ENCODE data around the gene TLL1.

TLL1 gene

DNA sequence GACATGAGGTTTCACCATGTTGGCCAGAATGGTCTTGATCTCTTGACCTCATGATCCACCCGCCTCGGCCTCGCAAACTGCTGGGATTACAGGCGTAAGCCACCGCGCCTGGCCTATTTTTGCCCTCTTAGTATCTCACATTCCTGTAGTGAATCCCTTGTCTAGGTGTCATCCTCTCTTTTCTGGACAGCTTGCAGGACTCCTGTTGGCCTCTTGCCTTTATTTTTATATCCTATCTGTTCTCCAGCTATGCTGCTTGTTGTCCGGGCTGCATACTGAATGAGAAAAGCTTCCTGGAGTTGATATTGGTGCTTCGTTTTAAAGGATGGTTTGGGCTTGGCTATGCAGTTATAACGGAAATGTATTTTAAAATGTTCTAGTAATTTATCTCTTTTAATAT, 148.6 kb downstream of the TLL1 start:
- no peak overlapping the region for H3K4me3 ChIP-seq (ENCODE audit: low read depth, low read length)
- no peak for DNase-seq (ENCODE audit: low read depth)
- TF ChIP-seq, protein P1, sequence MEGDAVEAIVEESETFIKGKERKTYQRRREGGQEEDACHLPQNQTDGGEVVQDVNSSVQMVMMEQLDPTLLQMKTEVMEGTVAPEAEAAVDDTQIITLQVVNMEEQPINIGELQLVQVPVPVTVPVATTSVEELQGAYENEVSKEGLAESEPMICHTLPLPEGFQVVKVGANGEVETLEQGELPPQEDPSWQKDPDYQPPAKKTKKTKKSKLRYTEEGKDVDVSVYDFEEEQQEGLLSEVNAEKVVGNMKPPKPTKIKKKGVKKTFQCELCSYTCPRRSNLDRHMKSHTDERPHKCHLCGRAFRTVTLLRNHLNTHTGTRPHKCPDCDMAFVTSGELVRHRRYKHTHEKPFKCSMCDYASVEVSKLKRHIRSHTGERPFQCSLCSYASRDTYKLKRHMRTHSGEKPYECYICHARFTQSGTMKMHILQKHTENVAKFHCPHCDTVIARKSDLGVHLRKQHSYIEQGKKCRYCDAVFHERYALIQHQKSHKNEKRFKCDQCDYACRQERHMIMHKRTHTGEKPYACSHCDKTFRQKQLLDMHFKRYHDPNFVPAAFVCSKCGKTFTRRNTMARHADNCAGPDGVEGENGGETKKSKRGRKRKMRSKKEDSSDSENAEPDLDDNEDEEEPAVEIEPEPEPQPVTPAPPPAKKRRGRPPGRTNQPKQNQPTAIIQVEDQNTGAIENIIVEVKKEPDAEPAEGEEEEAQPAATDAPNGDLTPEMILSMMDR (conservative IDR thresholded peaks at IDR 0.05; ENCODE audit: low read depth, low read length): no peak

DNA sequence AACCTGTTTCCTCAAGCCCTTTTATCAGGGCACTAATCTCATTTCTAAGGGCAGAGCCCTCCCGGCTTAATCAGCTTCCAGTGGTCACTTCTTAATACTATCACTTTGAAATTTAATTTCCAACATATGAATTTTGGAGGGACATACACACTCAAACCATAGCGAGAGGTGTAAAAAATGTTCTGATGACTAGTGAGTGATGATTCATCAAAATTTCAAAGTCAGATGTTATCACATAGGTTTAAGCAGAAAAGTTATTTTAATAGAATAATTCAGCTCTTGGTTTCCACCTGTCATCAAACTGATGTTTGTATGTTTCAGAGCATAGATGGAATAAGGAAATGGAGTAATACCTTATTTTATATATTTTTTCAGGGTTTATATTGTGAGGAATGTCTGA, 161.9 kb downstream of the TLL1 start:
- no peak for DNase-seq (ENCODE audit: low read depth)
- TF ChIP-seq, protein P1 (conservative IDR thresholded peaks at IDR 0.05; ENCODE audit: low read depth, low read length): no peak
- no peak overlapping the region for H3K4me3 ChIP-seq (ENCODE audit: low read depth, low read length)

DNA sequence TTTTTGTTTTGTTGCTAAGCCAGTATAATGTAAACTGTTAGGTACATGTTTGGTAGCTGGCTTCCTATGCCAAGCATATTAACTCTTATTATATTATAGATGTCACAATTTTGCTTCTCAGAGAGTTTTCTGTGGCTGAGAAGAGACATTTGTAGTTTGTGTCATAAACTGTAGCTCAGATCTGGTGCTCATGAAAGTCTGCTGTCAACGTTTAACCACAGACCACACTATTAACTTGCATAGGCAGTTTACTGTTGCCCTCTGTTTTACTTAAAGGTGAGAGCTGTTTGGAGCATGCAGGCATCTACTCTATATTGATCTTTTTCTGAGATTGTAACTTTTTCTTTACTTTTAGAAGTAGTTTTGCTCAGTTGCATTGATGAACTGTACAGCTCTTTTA, 166.8 kb downstream of the TLL1 start:
- no peak for DNase-seq (ENCODE audit: low read depth)
- H3K4me3 ChIP-seq (ENCODE audit: low read depth, low read length): no peak overlapping the region
- TF ChIP-seq, protein P1 (conservative IDR thresholded peaks at IDR 0.05; ENCODE audit: low read depth, low read length): no peak

DNA sequence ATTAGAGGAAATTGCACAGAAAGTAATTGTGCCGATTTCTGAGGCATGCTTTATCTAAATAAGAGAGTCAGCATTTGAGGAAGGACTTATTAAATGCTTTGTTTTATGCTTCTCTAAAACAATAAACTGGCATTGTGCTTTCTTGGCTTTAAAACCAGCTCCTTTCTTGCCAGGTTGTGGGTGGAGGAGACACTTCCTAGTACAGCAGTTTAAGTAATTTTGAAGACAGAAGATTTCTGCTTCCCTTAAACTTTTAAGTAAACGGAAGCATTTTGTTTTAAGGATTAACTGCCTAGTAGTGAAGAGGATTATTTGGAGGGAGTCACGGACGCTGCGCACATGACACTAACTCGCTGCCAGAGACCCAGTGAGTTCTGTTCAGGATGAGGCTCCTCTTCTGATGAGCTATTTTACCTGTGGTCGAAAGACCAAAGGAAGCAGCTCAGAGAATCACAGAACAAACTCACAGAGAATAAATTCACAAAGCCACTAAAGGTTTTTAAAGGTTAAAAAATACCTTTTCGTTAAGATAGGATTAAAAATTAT, 169.5 kb downstream of the TLL1 start:
- TF ChIP-seq, protein P1 (conservative IDR thresholded peaks at IDR 0.05; ENCODE audit: low read depth, low read length): no peak
- no peak for DNase-seq (ENCODE audit: low read depth)
- H3K4me3 ChIP-seq (ENCODE audit: low read depth, low read length): no peak overlapping the region

DNA sequence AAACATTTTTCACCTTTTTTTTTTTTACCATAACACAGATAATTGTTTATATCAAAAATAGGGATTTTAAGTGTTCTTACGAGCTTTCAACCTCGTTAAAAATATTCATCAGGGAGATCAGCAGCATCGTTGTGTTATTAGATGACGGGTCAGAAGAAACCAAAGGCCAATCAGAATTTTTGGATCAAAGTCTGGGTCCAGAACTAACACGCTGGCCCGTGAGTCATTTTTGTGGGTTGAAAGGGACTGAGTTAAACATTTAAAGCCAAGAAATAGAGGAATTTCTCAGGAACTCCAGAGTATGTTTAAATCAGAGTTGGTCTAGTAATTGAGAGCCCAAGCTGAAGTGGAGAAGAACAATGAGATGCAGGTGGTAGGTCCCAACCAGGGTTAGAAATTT, 170.8 kb downstream of the TLL1 start:
- TF ChIP-seq, protein P1 (conservative IDR thresholded peaks at IDR 0.05; ENCODE audit: low read depth, low read length): no peak

DNA sequence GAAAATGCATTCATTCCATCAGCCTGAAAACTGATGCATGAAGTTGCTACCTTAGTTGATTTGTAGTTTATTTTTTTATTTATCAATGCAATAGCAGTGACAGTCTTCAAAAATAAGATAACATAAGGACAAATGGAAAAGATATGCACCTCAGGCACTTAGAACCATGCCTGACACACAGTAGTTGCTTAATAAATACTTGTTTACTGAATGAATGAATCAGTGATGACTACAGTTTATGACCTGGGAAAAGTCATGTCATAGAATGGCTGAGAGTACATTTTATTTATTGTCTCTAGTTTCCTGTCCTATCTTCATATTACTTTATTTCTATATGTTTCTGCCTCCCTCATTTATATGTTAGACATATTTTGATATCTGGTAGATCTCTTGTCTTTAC, 171.8 kb downstream of the TLL1 start:
- DNase-seq (ENCODE audit: low read depth): no peak
- TF ChIP-seq, protein P1 (conservative IDR thresholded peaks at IDR 0.05; ENCODE audit: low read depth, low read length): no peak

More for the DNA sequence above, 170.8 kb downstream of the TLL1 start:
- H3K4me3 ChIP-seq (ENCODE audit: low read depth, low read length): no peak overlapping the region
- no peak for DNase-seq (ENCODE audit: low read depth)

DNA sequence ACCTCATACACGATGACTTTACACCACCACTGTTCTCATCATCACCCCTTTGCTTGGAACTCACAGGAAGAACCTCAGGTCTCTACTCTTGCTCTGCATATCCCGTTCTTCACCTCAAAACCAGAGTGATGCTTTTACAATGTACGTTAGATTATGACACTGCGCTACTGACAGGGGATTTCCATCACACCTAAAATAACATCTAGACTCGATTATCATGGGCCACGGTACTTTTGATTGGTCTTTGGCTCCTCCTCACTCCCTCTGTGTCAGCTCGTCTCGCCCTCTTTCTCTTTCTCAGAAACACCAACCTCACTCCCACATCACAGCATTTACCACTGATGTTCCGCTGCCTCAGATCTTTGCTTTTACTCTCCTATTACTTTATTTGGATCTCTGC, 172.4 kb downstream of the TLL1 start:
- no peak for DNase-seq (ENCODE audit: low read depth)
- TF ChIP-seq, protein P1 (conservative IDR thresholded peaks at IDR 0.05; ENCODE audit: low read depth, low read length): no peak

More for the DNA sequence above, 171.8 kb downstream of the TLL1 start:
- H3K4me3 ChIP-seq (ENCODE audit: low read depth, low read length): no peak overlapping the region

More for the DNA sequence above, 172.4 kb downstream of the TLL1 start:
- H3K4me3 ChIP-seq (ENCODE audit: low read depth, low read length): no peak overlapping the region
